ENCODE measurements around the gene LTBP1.

The LTBP1 gene

GRCh38 chr2:33178209-33178608 lies 231.5 kb downstream of the LTBP1 start:
- Histone ChIP-seq H3K4me3 (replicated peaks; ENCODE audit: insufficient read depth, low read length) (no peak overlapping the region), H3K27me3 (ENCODE audit: insufficient read depth, poor library complexity, severe bottlenecking) (no peaks in the 10 kb centered on the region), H3K27ac (replicated peaks) (no peak overlapping the region)
- TF ChIP-seq CTCF (IDR thresholded peaks at IDR 0.05; ENCODE audit: insufficient read depth, low read length) = no peak
- no peak for DNase-seq (ENCODE audit: low read depth in 1 of 2, low spot score in 1 of 2)

GRCh38 chr2:33180915-33181314 lies 234.2 kb downstream of the LTBP1 start:
- Histone ChIP-seq H3K27ac (replicated peaks) (no peak overlapping the region), H3K27me3 (ENCODE audit: insufficient read depth, poor library complexity, severe bottlenecking) (no peaks in the 10 kb centered on the region), H3K4me3 (replicated peaks; ENCODE audit: insufficient read depth, low read length) (no peak overlapping the region)
- no peak for DNase-seq (ENCODE audit: low read depth in 1 of 2, low spot score in 1 of 2)
- TF ChIP-seq REST (IDR thresholded peaks at IDR 0.05; ENCODE audit: insufficient replicate concordance, low read depth) = no peak
- no peak for TF ChIP-seq POLR2AphosphoS5 (IDR thresholded peaks at IDR 0.05; ENCODE audit: low read depth)
- no peak for TF ChIP-seq SPI1 (IDR thresholded peaks at IDR 0.05; ENCODE audit: borderline replicate concordance, low read depth)
- TF ChIP-seq GABPA (IDR thresholded peaks at IDR 0.05; ENCODE audit: low read depth) = no peak
- no peak for TF ChIP-seq CTCF (IDR thresholded peaks at IDR 0.05; ENCODE audit: insufficient read depth, low read length)

- DNase-seq (ENCODE audit: low read depth in 1 of 2, low spot score in 1 of 2) = no peak
- Histone ChIP-seq H3K4me3 (replicated peaks; ENCODE audit: insufficient read depth, low read length) (no peak overlapping the region), H3K27me3 (ENCODE audit: insufficient read depth, poor library complexity, severe bottlenecking) (no peaks in the 10 kb centered on the region), H3K27ac (replicated peaks) (no peak overlapping the region)
- TF ChIP-seq GABPA (IDR thresholded peaks at IDR 0.05; ENCODE audit: low read depth) (no peak), CTCF (IDR thresholded peaks at IDR 0.05; ENCODE audit: insufficient read depth, low read length) (no peak), POLR2AphosphoS5 (IDR thresholded peaks at IDR 0.05; ENCODE audit: low read depth) (no peak), REST (IDR thresholded peaks at IDR 0.05; ENCODE audit: insufficient replicate concordance, low read depth) (no peak), SPI1 (IDR thresholded peaks at IDR 0.05; ENCODE audit: borderline replicate concordance, low read depth) (no peak)
Measured at GRCh38 chr2:33181466-33181865, 234.7 kb downstream of the LTBP1 start.

GRCh38 chr2:33184041-33184440 lies 237.3 kb downstream of the LTBP1 start:
- no peak for TF ChIP-seq REST (IDR thresholded peaks at IDR 0.05; ENCODE audit: insufficient replicate concordance, low read depth)
- TF ChIP-seq CTCF (IDR thresholded peaks at IDR 0.05; ENCODE audit: insufficient read depth, low read length) = no peak
- no peak for TF ChIP-seq SPI1 (IDR thresholded peaks at IDR 0.05; ENCODE audit: borderline replicate concordance, low read depth)
- no peak for TF ChIP-seq GABPA (IDR thresholded peaks at IDR 0.05; ENCODE audit: low read depth)
- TF ChIP-seq POLR2AphosphoS5 (IDR thresholded peaks at IDR 0.05; ENCODE audit: low read depth) = no peak
- no peak overlapping the region for H3K4me3 ChIP-seq (replicated peaks; ENCODE audit: insufficient read depth, low read length)
- no peak for DNase-seq (ENCODE audit: low read depth in 1 of 2, low spot score in 1 of 2)
- H3K27ac ChIP-seq (replicated peaks) = no peak overlapping the region
- no peaks in the 10 kb centered on the region for H3K27me3 ChIP-seq (ENCODE audit: insufficient read depth, poor library complexity, severe bottlenecking)

Measured in HL-60 (cell line).